ENCODE data around the gene NCKAP5.

NCKAP5 gene

DNA sequence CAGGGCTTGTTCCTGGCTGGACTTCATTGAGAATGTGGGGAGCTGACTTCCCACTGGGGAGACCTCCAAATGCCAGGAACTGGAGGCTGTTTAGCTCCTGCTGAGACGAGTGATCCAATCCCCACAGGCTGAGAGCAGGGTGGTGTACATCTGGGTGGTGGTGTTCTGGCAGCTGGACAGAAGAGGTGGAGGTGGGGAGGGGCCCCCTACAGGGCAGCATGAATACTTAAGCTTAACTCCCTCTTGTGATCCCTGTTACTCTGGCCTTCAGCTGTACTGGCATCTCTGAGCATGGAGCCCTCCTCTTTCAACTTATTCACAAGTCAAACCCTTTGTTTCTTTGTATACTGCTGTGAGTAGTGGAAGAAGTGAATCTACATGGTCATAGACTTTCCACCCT, 730.5 kb downstream of the NCKAP5 start:
- Histone ChIP-seq H4K12ac (ENCODE audit: low read depth, low read length) (no peak overlapping the region), H3K4ac (ENCODE audit: low read depth, low read length) (no peak overlapping the region), H2AK5ac (ENCODE audit: low read length) (no peak overlapping the region), H3K27ac (ENCODE audit: low read depth, low read length) (no peak overlapping the region), H2BK5ac (ENCODE audit: low read depth, low read length, poor library complexity) (no peak overlapping the region), H3K79me2 (ENCODE audit: control insufficient read depth, insufficient read depth, low read length, poor library complexity) (no peaks in the 10 kb centered on the region), H3K27me3 (ENCODE audit: insufficient read depth, low read length) (no peaks in the 10 kb centered on the region), H3K4me1 (ENCODE audit: control insufficient read depth in 1 of 2, insufficient read depth in 2 of 2, low read length in 2 of 2) (no peaks in the 10 kb centered on the region), H3K4me2 (ENCODE audit: low read length) (no peak overlapping the region), H3K4me3 (ENCODE audit: low read depth, low read length) (no peak overlapping the region), H2BK120ac (ENCODE audit: insufficient read depth, low read length, poor library complexity) (no peak overlapping the region), H3K9me3 (ENCODE audit: insufficient read depth, low read depth, low read length) (no peaks in the 10 kb centered on the region), H4K91ac (ENCODE audit: low read depth, low read length) (no peak overlapping the region), H4K8ac (ENCODE audit: low read depth, low read length) (no peak overlapping the region), H2AFZ (ENCODE audit: insufficient read depth, low read length, poor library complexity) (no peak overlapping the region), H3K79me1 (ENCODE audit: low read length) (no peaks in the 10 kb centered on the region), H2BK12ac (ENCODE audit: low read length) (no peak overlapping the region), H3K36me3 (ENCODE audit: control insufficient read depth in 1 of 2, insufficient read depth in 2 of 2, low read length in 2 of 2) (no peaks in the 10 kb centered on the region), H3K14ac (ENCODE audit: low read length) (no peak overlapping the region), H3K23ac (ENCODE audit: low read length) (no peak overlapping the region), H3K9ac (ENCODE audit: low read length) (no peak overlapping the region), H3K18ac (ENCODE audit: low read length) (no peak overlapping the region)
- no CpG with 5 or more reads among the region's 1 CpG for WGBS (ENCODE audit: extremely low coverage, insufficient coverage, insufficient read length)
- no peak for DNase-seq

DNA sequence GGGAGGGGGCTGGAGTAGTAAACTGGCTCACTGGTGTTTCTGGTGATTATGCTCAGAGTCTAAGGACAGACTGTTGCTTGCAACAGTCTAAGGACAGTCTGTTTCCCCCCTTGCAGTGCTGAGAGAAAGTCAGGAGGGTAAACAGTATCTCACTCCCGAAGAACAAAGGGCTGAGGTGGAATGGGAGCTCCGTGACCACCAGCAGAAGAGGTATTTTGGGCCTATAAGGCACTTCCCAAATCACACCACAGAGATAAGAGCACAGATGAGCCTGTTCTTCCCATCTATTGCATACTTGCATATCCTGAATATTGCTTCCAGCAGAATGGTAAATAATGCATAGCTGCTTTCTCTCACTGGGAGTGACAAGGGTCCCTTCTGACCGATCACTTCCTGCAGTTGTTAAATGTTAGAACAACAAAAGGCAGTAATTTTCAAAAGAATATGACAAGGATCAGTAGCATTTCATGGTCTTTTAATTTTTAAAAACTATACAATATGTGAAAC, 737.9 kb downstream of the NCKAP5 start:
- Histone ChIP-seq H2AK5ac (ENCODE audit: low read length) (no peak overlapping the region), H3K36me3 (ENCODE audit: control insufficient read depth in 1 of 2, insufficient read depth in 2 of 2, low read length in 2 of 2) (no peaks in the 10 kb centered on the region), H3K14ac (ENCODE audit: low read length) (no peak overlapping the region), H2BK5ac (ENCODE audit: low read depth, low read length, poor library complexity) (no peak overlapping the region), H3K23ac (ENCODE audit: low read length) (no peak overlapping the region), H3K79me2 (ENCODE audit: control insufficient read depth, insufficient read depth, low read length, poor library complexity) (no peaks in the 10 kb centered on the region), H3K27ac (ENCODE audit: low read depth, low read length) (no peak overlapping the region), H2AFZ (ENCODE audit: insufficient read depth, low read length, poor library complexity) (peak overlapping the region; percentile 0), H3K9ac (ENCODE audit: low read length) (no peak overlapping the region), H3K9me3 (ENCODE audit: insufficient read depth, low read depth, low read length) (no peaks in the 10 kb centered on the region), H4K91ac (ENCODE audit: low read depth, low read length) (no peak overlapping the region), H3K4me2 (ENCODE audit: low read length) (no peak overlapping the region), H3K4me3 (ENCODE audit: low read depth, low read length) (no peak overlapping the region), H3K79me1 (ENCODE audit: low read length) (no peaks in the 10 kb centered on the region), H3K27me3 (ENCODE audit: insufficient read depth, low read length) (no peaks in the 10 kb centered on the region), H3K4me1 (ENCODE audit: control insufficient read depth in 1 of 2, insufficient read depth in 2 of 2, low read length in 2 of 2) (peaks cover 2 to 3% of the 10 kb centered on the region in 2 experiments), H2BK12ac (ENCODE audit: low read length) (no peak overlapping the region), H4K12ac (ENCODE audit: low read depth, low read length) (no peak overlapping the region), H3K18ac (ENCODE audit: low read length) (no peak overlapping the region), H2BK120ac (ENCODE audit: insufficient read depth, low read length, poor library complexity) (no peak overlapping the region), H3K4ac (ENCODE audit: low read depth, low read length) (no peak overlapping the region), H4K8ac (ENCODE audit: low read depth, low read length) (no peak overlapping the region)
- no peak for DNase-seq
- WGBS (ENCODE audit: extremely low coverage, insufficient coverage, insufficient read length), result no CpG with 5 or more reads among the region's 3 CpGs

DNA sequence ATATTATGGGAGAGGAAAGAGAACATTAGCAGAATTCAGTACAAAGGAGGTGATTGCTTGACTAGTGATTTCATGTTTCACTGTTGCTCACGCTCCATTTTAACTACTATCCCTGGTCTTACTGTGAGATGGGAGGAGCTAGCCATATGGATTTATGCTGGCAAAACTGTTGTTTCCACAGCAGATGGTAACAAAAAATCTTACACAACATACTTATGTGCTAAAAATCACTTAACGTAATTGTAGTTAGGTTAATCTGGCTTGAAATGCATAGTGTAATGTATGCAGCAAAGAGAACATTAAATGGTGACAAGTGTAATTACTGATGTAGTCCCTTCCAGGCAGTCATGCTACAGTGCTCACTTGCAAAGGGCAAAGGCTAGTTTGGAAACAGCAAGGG, 742.7 kb downstream of the NCKAP5 start:
- Histone ChIP-seq H4K8ac (ENCODE audit: low read depth, low read length) (no peak overlapping the region), H3K4me2 (ENCODE audit: low read length) (no peak overlapping the region), H2BK12ac (ENCODE audit: low read length) (no peak overlapping the region), H3K4me3 (ENCODE audit: low read depth, low read length) (no peak overlapping the region), H3K27me3 (ENCODE audit: insufficient read depth, low read length) (no peaks in the 10 kb centered on the region), H3K79me1 (ENCODE audit: low read length) (no peaks in the 10 kb centered on the region), H2AK5ac (ENCODE audit: low read length) (no peak overlapping the region), H3K23ac (ENCODE audit: low read length) (no peak overlapping the region), H3K18ac (ENCODE audit: low read length) (no peak overlapping the region), H3K79me2 (ENCODE audit: control insufficient read depth, insufficient read depth, low read length, poor library complexity) (no peaks in the 10 kb centered on the region), H2BK5ac (ENCODE audit: low read depth, low read length, poor library complexity) (no peak overlapping the region), H2BK120ac (ENCODE audit: insufficient read depth, low read length, poor library complexity) (no peak overlapping the region), H4K12ac (ENCODE audit: low read depth, low read length) (no peak overlapping the region), H2AFZ (ENCODE audit: insufficient read depth, low read length, poor library complexity) (no peak overlapping the region), H3K27ac (ENCODE audit: low read depth, low read length) (no peak overlapping the region), H4K91ac (ENCODE audit: low read depth, low read length) (no peak overlapping the region), H3K4ac (ENCODE audit: low read depth, low read length) (no peak overlapping the region), H3K9ac (ENCODE audit: low read length) (no peak overlapping the region), H3K4me1 (ENCODE audit: control insufficient read depth in 1 of 2, insufficient read depth in 2 of 2, low read length in 2 of 2) (peaks cover 2 to 3% of the 10 kb centered on the region in 2 experiments), H3K9me3 (ENCODE audit: insufficient read depth, low read depth, low read length) (no peaks in the 10 kb centered on the region), H3K36me3 (ENCODE audit: control insufficient read depth in 1 of 2, insufficient read depth in 2 of 2, low read length in 2 of 2) (peaks cover 0 to 2% of the 10 kb centered on the region in 2 experiments), H3K14ac (ENCODE audit: low read length) (no peak overlapping the region)
- DNase-seq, result no peak
- no CpG with 5 or more reads among the region's 2 CpGs for WGBS (ENCODE audit: extremely low coverage, insufficient coverage, insufficient read length)

DNA sequence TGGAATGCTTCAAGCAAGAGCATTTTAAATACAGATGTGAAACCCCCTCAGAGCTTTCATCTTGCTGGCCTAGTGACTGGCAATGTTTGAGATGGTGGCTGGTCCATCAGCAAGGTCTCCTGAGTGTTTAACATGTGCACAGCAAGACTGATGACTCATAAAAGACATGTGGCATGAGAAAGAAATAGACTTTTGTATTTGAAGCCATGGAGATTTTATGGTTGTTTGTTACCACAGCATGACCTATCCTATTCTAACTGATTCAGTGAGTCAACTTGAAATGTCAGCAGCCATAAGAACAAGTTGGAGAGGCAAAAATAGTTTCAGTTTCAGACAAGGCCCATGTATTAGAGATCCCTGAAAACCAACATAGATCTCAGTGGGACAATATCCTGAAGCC, 743.5 kb downstream of the NCKAP5 start:
- Histone ChIP-seq H3K4ac (ENCODE audit: low read depth, low read length) (no peak overlapping the region), H3K9ac (ENCODE audit: low read length) (no peak overlapping the region), H3K4me2 (ENCODE audit: low read length) (no peak overlapping the region), H3K36me3 (ENCODE audit: control insufficient read depth in 1 of 2, insufficient read depth in 2 of 2, low read length in 2 of 2) (peaks cover 0 to 2% of the 10 kb centered on the region in 2 experiments), H3K9me3 (ENCODE audit: insufficient read depth, low read depth, low read length) (no peaks in the 10 kb centered on the region), H2BK5ac (ENCODE audit: low read depth, low read length, poor library complexity) (no peak overlapping the region), H3K23ac (ENCODE audit: low read length) (no peak overlapping the region), H3K14ac (ENCODE audit: low read length) (no peak overlapping the region), H3K18ac (ENCODE audit: low read length) (no peak overlapping the region), H3K27ac (ENCODE audit: low read depth, low read length) (no peak overlapping the region), H3K27me3 (ENCODE audit: insufficient read depth, low read length) (no peaks in the 10 kb centered on the region), H3K4me1 (ENCODE audit: control insufficient read depth in 1 of 2, insufficient read depth in 2 of 2, low read length in 2 of 2) (peaks cover 0 to 2% of the 10 kb centered on the region in 2 experiments), H3K79me1 (ENCODE audit: low read length) (no peaks in the 10 kb centered on the region), H3K4me3 (ENCODE audit: low read depth, low read length) (no peak overlapping the region), H4K8ac (ENCODE audit: low read depth, low read length) (no peak overlapping the region), H4K91ac (ENCODE audit: low read depth, low read length) (no peak overlapping the region), H3K79me2 (ENCODE audit: control insufficient read depth, insufficient read depth, low read length, poor library complexity) (no peaks in the 10 kb centered on the region), H2AFZ (ENCODE audit: insufficient read depth, low read length, poor library complexity) (no peak overlapping the region), H4K12ac (ENCODE audit: low read depth, low read length) (no peak overlapping the region), H2BK120ac (ENCODE audit: insufficient read depth, low read length, poor library complexity) (no peak overlapping the region), H2AK5ac (ENCODE audit: low read length) (no peak overlapping the region), H2BK12ac (ENCODE audit: low read length) (no peak overlapping the region)
- DNase-seq, result no peak
